Tibial nerve (tissue), 4 donors: ENCODE measurements around the gene NAP1L5. TPM values are rescaled to one million over a fixed set of nuclear protein-coding genes. Genes with fewer than 3 reads are reported as not detected.

Experiments
- DNase-seq, 2 donors: peaks; one replicate each; pipeline ENCODE4 v3.0.0-alpha.2; 2019; ENCODE audit warnings: low spot score in 2 of 2
- H3K27ac ChIP-seq, 4 donors: fragments of 200-600 bp; sonication (generic) in 3 of 4; one replicate each; pipeline ENCODE4 v1.5.1; 2017 to 2019; ENCODE audit warnings: mild to moderate bottlenecking in 1 of 4
- H3K27me3 ChIP-seq, 2 donors: fragments of 200-600 bp; sonication (generic) in 1 of 2; one replicate each; pipeline versions ENCODE4 v1.5.1 to v1.6.0; 2017 to 2019
- H3K36me3 ChIP-seq, 3 donors: fragments of 200-600 bp; sonication (generic); one replicate each; pipeline ENCODE4 v1.5.1; 2018 to 2019
- H3K4me1 ChIP-seq, 4 donors: fragments of 200-600 bp; sonication (generic) in 3 of 4; one replicate each; pipeline ENCODE4 v1.5.1; 2017 to 2019
- H3K4me3 ChIP-seq, 4 donors: fragments of 200-600 bp; sonication (generic) in 3 of 4; one replicate each; pipeline ENCODE4 v1.5.1; 2017 to 2019; ENCODE audit warnings: mild to moderate bottlenecking in 1 of 4, moderate library complexity in 1 of 4
- H3K9me3 ChIP-seq, 4 donors: fragments of 200-600 bp; sonication (generic) in 3 of 4; one replicate each; pipeline ENCODE4 v1.5.1; 2017 to 2019
- CTCF ChIP-seq, 5 experiments: fragments of 200-600 bp in 3 of 5; fragments of 450-650 bp in 2 of 5; sonication (generic) in 3 of 5; IDR thresholded peaks; one replicate each; pipeline ENCODE4 v1.5.1; 2016 to 2019; ENCODE audit warnings: antibody characterized with exemption in 5 of 5, mild to moderate bottlenecking in 3 of 5, moderate library complexity in 2 of 5
- EP300 ChIP-seq, 2 donors: sonication (generic); formaldehyde crosslinking; IDR thresholded peaks; one replicate each; pipeline ENCODE4 v1.6.1; 2017; ENCODE audit warnings: antibody characterized with exemption in 2 of 2, mild to moderate bottlenecking in 1 of 2
- POLR2A ChIP-seq, 2 donors: fragments of 450-650 bp; IDR thresholded peaks; one replicate each; pipeline ENCODE4 v1.6.1; 2017; ENCODE audit warnings: antibody characterized with exemption in 2 of 2, mild to moderate bottlenecking in 2 of 2, moderate library complexity in 2 of 2
- WGBS, 2 donors: methylation state at CpG; one replicate each; pipeline ENCODE4 v1.1.5; 2018; 5-methylcytosine and 5-hydroxymethylcytosine counted together
- total RNA-seq, 4 donors: library from RNA; depleted of rRNA; stranded (reverse); fragments of >200 nt; gene quantifications; one replicate each; pipeline ENCODE4 v1.1.0, GENCODE V29; 2016

The NAP1L5 gene
- total RNA-seq, 4 donors from 2014 or later = 6.1 to 10.2 (median 10.0) TPM

DNA sequence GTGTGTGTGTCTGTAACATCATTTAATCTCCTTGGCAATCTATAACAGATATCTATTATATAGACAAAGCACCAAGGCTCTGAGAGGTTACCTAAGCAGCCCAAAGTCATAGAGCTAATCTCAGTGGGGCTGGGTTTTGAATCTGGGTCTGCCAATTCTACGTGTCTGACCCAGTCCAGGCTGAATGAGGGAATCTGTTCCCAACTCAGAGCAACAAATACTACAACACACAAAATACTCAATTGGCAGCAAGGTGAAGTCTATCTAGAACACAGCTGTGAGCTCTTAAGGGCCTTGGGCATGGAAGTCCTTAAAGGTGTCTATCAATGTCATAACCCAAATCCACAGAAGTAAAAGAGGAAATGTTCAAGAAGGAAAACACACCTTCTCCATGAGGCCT is 47.5 kb upstream of the NAP1L5 start:
- Histone ChIP-seq H3K27me3 (no peaks in the 10 kb centered on the region), H3K4me1 (peaks cover 0 to 29% (median 4%) of the 10 kb centered on the region in 4 donors), H3K9me3 (no peaks in the 10 kb centered on the region), H3K27ac (peak overlapping the region in 3 of 4 donors; percentile 10 to 70 (median 62)), H3K36me3 (peaks cover 0 to 40% (median 0%) of the 10 kb centered on the region in 3 donors), H3K4me3 (no peak overlapping the region)
- 47 to 88% methylated on average over 1 of the region's 1 CpG for WGBS, 2 donors
- no peak for DNase-seq
- no peak for TF ChIP-seq POLR2A (IDR thresholded peaks at IDR 0.05)
- TF ChIP-seq CTCF (IDR thresholded peaks at IDR 0.05) = no peak
- no peak for TF ChIP-seq EP300 (IDR thresholded peaks at IDR 0.05)

GRCh38 chr4:88744609-88745008 is 47.0 kb upstream of the NAP1L5 start:
- DNase-seq = no peak
- TF ChIP-seq POLR2A (IDR thresholded peaks at IDR 0.05) = no peak
- no peak for TF ChIP-seq CTCF (IDR thresholded peaks at IDR 0.05)
- TF ChIP-seq EP300 (IDR thresholded peaks at IDR 0.05) = no peak
- 76 to 88% methylated on average over 3 of the region's 3 CpGs for WGBS, 2 donors
- no peak overlapping the region for H3K4me3 ChIP-seq
- peaks cover 0 to 29% (median 4%) of the 10 kb centered on the region in 4 donors for H3K4me1 ChIP-seq
- no peaks in the 10 kb centered on the region for H3K9me3 ChIP-seq
- H3K36me3 ChIP-seq = peaks cover 0 to 34% (median 0%) of the 10 kb centered on the region in 3 donors
- peak overlapping the region in 2 of 4 donors; percentile 62 to 70 for H3K27ac ChIP-seq
- no peaks in the 10 kb centered on the region for H3K27me3 ChIP-seq

DNA sequence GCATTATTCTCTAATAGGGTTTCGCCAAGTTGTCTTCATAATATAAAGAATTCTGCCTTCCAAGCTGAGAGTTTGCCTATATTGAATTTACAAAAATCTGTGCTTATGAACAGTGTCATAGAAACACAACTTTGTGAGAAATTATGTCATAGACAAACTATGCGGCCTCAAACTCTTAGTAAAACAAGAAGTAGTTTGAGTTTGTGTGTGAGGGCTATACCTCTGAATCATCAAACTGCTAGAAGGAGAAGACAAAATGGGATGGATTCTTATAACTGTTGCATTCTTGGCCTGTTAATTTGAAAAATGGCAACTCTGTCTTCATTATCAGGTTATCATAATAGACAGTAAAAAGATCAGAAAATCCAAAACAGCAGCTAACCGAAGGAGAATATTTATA is 46.1 kb upstream of the NAP1L5 start:
- WGBS, 2 donors = 73% methylated on average over 3 of the region's 3 CpGs
- peak overlapping the region in 1 of 4 donors; percentile 62 for H3K27ac ChIP-seq
- TF ChIP-seq EP300 (IDR thresholded peaks at IDR 0.05) (no peak), CTCF (IDR thresholded peaks at IDR 0.05) (no peak), POLR2A (IDR thresholded peaks at IDR 0.05) (no peak)

DNA sequence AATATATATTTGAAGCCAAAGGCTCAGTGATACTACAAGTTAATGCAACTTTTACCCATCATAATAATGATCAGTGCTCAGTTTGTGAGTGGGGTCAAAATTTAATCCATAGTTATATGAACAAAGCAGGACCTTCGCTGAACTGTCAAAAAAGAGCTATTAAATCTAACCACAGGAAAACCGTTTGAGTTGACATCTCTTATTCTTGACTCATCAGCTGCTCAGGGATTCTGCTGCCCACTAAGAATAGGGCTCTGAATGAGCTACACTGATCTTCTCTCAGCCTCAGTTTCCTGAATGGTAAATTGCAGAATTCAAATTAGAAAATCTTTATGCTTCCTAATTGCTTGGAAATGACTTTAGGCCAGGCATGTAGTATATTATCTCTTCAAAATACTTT is 44.9 kb upstream of the NAP1L5 start:
- WGBS, 2 donors = 69 to 71% methylated on average over 2 of the region's 2 CpGs
- Histone ChIP-seq H3K27me3 (no peaks in the 10 kb centered on the region), H3K4me3 (no peak overlapping the region), H3K36me3 (peaks cover 0 to 28% (median 0%) of the 10 kb centered on the region in 3 donors), H3K27ac (no peak overlapping the region), H3K4me1 (peaks cover 0 to 43% (median 8%) of the 10 kb centered on the region in 4 donors), H3K9me3 (no peaks in the 10 kb centered on the region)
- no peak for DNase-seq
- TF ChIP-seq EP300 (IDR thresholded peaks at IDR 0.05) (no peak), CTCF (IDR thresholded peaks at IDR 0.05) (no peak), POLR2A (IDR thresholded peaks at IDR 0.05) (no peak)

More for the DNA sequence above, 46.1 kb upstream of the NAP1L5 start:
- Histone ChIP-seq H3K4me3 (no peak overlapping the region), H3K4me1 (peaks cover 0 to 32% (median 5%) of the 10 kb centered on the region in 4 donors), H3K27me3 (no peaks in the 10 kb centered on the region), H3K9me3 (no peaks in the 10 kb centered on the region), H3K36me3 (peaks cover 0 to 28% (median 0%) of the 10 kb centered on the region in 3 donors)
- no peak for DNase-seq

- no peak overlapping the region for H3K4me3 ChIP-seq
- peak overlapping the region in 3 of 4 donors; percentile 15 to 76 (median 63) for H3K27ac ChIP-seq
- H3K9me3 ChIP-seq = no peaks in the 10 kb centered on the region
- H3K27me3 ChIP-seq = no peaks in the 10 kb centered on the region
- 81 to 86% methylated on average over 4 of the region's 4 CpGs for WGBS, 2 donors
- TF ChIP-seq EP300 (IDR thresholded peaks at IDR 0.05) (no peak), CTCF (IDR thresholded peaks at IDR 0.05) (no peak)
- peaks cover 0 to 26% (median 0%) of the 10 kb centered on the region in 3 donors for H3K36me3 ChIP-seq
- no peak for DNase-seq
- H3K4me1 ChIP-seq = peaks cover 0 to 45% (median 7%) of the 10 kb centered on the region in 4 donors
These were observed 40.6 kb upstream of the NAP1L5 start for GRCh38 chr4:88738180-88738579.
